ENCODE results near the gene LPIN2.
"Not testable (repeated sequence)": the region's sequence is repeated elsewhere in the genome, so short reads cannot be mapped to it uniquely, and the experiment has no call there.

LPIN2 gene

GRCh38 chr18:3041843-3042242, 28.9 kb upstream of the LPIN2 start:
- DNase-seq: no peak

GRCh38 chr18:3040881-3041280, 27.9 kb upstream of the LPIN2 start:
- no peak for DNase-seq

GRCh38 chr18:3040173-3040572, 27.2 kb upstream of the LPIN2 start:
- DNase-seq: no peak

- no peak for DNase-seq
Measured at GRCh38 chr18:3037423-3037915, 24.5 kb upstream of the LPIN2 start.

- no peak for DNase-seq
Measured at GRCh38 chr18:3036108-3036507, 23.2 kb upstream of the LPIN2 start.

GRCh38 chr18:3035635-3036034, 22.7 kb upstream of the LPIN2 start:
- DNase-seq: no peak

GRCh38 chr18:3032721-3033120, 19.8 kb upstream of the LPIN2 start:
- no peak for DNase-seq

GRCh38 chr18:3029215-3029952, 16.4 kb upstream of the LPIN2 start:
- no peak for DNase-seq

- DNase-seq: not testable (repeated sequence)
Measured at GRCh38 chr18:3028115-3028514, 15.2 kb upstream of the LPIN2 start.

- no peak for DNase-seq
Measured at GRCh38 chr18:3027370-3027891, 14.5 kb upstream of the LPIN2 start.

GRCh38 chr18:3025544-3025943, 12.6 kb upstream of the LPIN2 start:
- DNase-seq: no peak

GRCh38 chr18:3023603-3024002, 10.7 kb upstream of the LPIN2 start:
- not testable (repeated sequence) for DNase-seq

- DNase-seq: no peak
Measured at GRCh38 chr18:3016585-3017297, 3.8 kb upstream of the LPIN2 start.

- DNase-seq: no peak
Measured at GRCh38 chr18:3015851-3016250, 2.9 kb upstream of the LPIN2 start.

- no peak for DNase-seq
Measured at GRCh38 chr18:3015204-3015592, 2.3 kb upstream of the LPIN2 start.

- no peak for DNase-seq
Measured at GRCh38 chr18:3014503-3015203, 1.7 kb upstream of the LPIN2 start.

- no peak for DNase-seq
Measured at GRCh38 chr18:3012136-3013023, 564 bp downstream of the LPIN2 start.

- DNase-seq: no peak
Measured at GRCh38 chr18:3010086-3010485, 2.9 kb downstream of the LPIN2 start.

- DNase-seq: no peak
Measured at GRCh38 chr18:3008541-3008940, 4.4 kb downstream of the LPIN2 start.

GRCh38 chr18:3007491-3007890, 5.5 kb downstream of the LPIN2 start:
- no peak for DNase-seq

- DNase-seq: no peak
Measured at GRCh38 chr18:3005462-3005861, 7.5 kb downstream of the LPIN2 start.

- DNase-seq: not testable (repeated sequence)
Measured at GRCh38 chr18:3003766-3004165, 9.2 kb downstream of the LPIN2 start.
